ENCODE data around the gene TRIP13.
"Not testable (repeated sequence)": the region's sequence is repeated elsewhere in the genome, so short reads cannot be mapped to it uniquely, and the experiment has no call there.

The TRIP13 gene

GRCh38 chr5:852018-852417, 40.7 kb upstream of the TRIP13 start:
- Histone ChIP-seq H3K4me1 (ENCODE audit: control insufficient read depth in 1 of 2, insufficient read depth in 1 of 2, low read depth in 1 of 2, low read length in 1 of 2) (no peaks in the 10 kb centered on the region), H3K4me3 (ENCODE audit: low read depth in 1 of 2, low read length in 1 of 2) (no peak overlapping the region), H3K36me3 (no peaks in the 10 kb centered on the region), H3K27ac (no peak overlapping the region), H3K9me3 (no peaks in the 10 kb centered on the region), H3K27me3 (no peaks in the 10 kb centered on the region)
- no peak for TF ChIP-seq CTCF (IDR thresholded peaks at IDR 0.05)

- Histone ChIP-seq H3K36me3 (no peaks in the 10 kb centered on the region), H3K4me1 (ENCODE audit: control insufficient read depth in 1 of 2, insufficient read depth in 1 of 2, low read depth in 1 of 2, low read length in 1 of 2) (no peaks in the 10 kb centered on the region), H3K9me3 (no peaks in the 10 kb centered on the region), H3K27ac (no peak overlapping the region), H3K4me3 (ENCODE audit: low read depth in 1 of 2, low read length in 1 of 2) (no peak overlapping the region), H3K27me3 (no peaks in the 10 kb centered on the region)
- no peak for TF ChIP-seq CTCF (IDR thresholded peaks at IDR 0.05)
Observed at GRCh38 chr5:852431-853401, 40.0 kb upstream of the TRIP13 start.

- H3K36me3 ChIP-seq; H3K9me3 ChIP-seq; H3K4me1 ChIP-seq (ENCODE audit: control insufficient read depth in 1 of 2, insufficient read depth in 1 of 2, low read depth in 1 of 2, low read length in 1 of 2); H3K4me3 ChIP-seq (ENCODE audit: low read depth in 1 of 2, low read length in 1 of 2); H3K27me3 ChIP-seq; H3K27ac ChIP-seq: not testable (repeated sequence)
Observed at GRCh38 chr5:853416-854090, 39.1 kb upstream of the TRIP13 start.

GRCh38 chr5:854217-854616, 38.5 kb upstream of the TRIP13 start:
- Histone ChIP-seq H3K36me3 (no peaks in the 10 kb centered on the region), H3K4me1 (ENCODE audit: control insufficient read depth in 1 of 2, insufficient read depth in 1 of 2, low read depth in 1 of 2, low read length in 1 of 2) (no peaks in the 10 kb centered on the region), H3K27me3 (no peaks in the 10 kb centered on the region), H3K4me3 (ENCODE audit: low read depth in 1 of 2, low read length in 1 of 2) (no peak overlapping the region), H3K9me3 (no peaks in the 10 kb centered on the region), H3K27ac (no peak overlapping the region)
- TF ChIP-seq CTCF (IDR thresholded peaks at IDR 0.05), result no peak

GRCh38 chr5:854966-855743, 37.5 kb upstream of the TRIP13 start:
- Histone ChIP-seq H3K9me3 (no peaks in the 10 kb centered on the region), H3K4me1 (ENCODE audit: control insufficient read depth in 1 of 2, insufficient read depth in 1 of 2, low read depth in 1 of 2, low read length in 1 of 2) (no peaks in the 10 kb centered on the region), H3K27ac (no peak overlapping the region), H3K36me3 (peaks cover 7% of the 10 kb centered on the region), H3K4me3 (ENCODE audit: low read depth in 1 of 2, low read length in 1 of 2) (no peak overlapping the region), H3K27me3 (no peaks in the 10 kb centered on the region)
- no peak for TF ChIP-seq CTCF (IDR thresholded peaks at IDR 0.05)
